Stimulated activated CD4-positive, alpha-beta T cell treated with anti-CD3 and anti-CD28 coated beads, Interleukin-4, amount 100 ng/mL, for 1 hour (primary cell): ENCODE measurements around the gene PLCB1.

Experiments
- DNase-seq: peaks from one replicate; pipeline ENCODE4 v3.0.0-alpha.2; 2020

PLCB1 gene

DNA sequence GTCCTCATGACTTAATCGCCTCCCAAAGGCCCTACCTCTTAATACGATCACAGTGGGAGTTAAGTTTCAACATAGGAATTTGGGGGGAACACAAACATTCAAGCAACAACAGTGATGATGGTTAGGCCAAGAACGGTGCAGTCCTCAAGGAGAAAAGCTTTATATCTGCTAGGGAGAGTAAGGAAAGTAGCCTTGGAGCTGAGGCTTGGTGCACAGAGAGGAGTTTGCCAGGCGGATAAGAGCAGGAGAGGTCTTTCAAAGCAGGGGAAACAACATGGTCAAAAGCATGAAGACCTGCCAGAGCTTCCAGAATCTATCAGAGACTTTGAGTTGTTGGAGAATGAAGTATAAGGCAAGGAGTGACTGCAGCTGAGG, 119.1 kb downstream of the PLCB1 start:
- DNase-seq = no peak

DNA sequence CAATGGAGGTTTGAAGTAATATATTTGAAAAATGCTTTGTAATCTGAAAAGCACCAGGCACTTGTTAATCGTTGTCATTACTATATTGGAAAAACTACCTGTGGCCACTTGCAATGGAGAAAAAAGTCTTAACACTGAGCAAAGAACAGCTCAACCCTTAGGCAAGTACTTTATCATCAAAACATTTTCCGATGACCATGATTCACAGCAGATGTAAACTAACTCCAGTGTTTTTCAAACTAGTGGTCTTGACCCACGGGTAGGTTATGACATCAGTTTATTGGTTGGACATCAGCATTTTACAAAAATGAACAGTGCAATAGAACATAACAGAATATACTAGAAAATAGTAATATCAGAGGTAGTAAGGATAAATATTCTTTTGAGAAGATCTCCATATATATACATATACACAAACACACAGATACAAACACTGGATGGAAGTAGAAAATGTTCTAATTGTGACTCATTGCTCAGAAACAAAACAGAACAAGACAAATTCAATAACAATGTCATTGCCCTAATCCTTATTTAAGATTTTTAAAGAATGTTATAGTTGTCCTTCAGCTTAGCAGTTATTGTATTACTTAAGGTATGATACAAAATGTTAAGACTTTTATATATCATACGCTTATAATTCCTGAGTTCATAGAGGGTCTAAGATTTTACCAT, 123.0 kb downstream of the PLCB1 start:
- no peak for DNase-seq

- DNase-seq = no peak
Measured at GRCh38 chr20:8255945-8256632, 124.0 kb downstream of the PLCB1 start.

- no peak for DNase-seq
Measured at GRCh38 chr20:8260837-8261251, 128.8 kb downstream of the PLCB1 start.

- DNase-seq = no peak
Measured at GRCh38 chr20:8262721-8263120, 130.7 kb downstream of the PLCB1 start.

GRCh38 chr20:8265588-8265987, 133.5 kb downstream of the PLCB1 start:
- no peak for DNase-seq

DNA sequence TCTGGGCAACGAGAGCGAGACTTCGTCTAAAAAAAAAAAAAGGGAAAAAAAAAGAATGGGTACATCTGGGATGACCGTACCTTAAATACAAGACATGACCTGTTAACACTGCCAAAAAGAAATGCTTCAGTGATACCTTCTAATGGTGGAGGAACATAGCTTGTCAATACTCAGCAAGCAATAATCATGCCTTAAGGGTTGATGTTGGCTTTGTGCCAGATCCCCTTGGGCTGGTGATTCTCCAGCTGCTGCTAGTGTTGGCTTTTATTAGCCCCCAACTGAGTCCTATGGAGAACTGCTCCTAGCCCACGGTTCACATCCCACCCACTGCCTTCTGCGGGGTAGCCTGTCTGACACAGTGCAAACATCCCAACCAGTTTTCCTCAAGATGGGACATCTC, 134.9 kb downstream of the PLCB1 start:
- DNase-seq = no peak

DNA sequence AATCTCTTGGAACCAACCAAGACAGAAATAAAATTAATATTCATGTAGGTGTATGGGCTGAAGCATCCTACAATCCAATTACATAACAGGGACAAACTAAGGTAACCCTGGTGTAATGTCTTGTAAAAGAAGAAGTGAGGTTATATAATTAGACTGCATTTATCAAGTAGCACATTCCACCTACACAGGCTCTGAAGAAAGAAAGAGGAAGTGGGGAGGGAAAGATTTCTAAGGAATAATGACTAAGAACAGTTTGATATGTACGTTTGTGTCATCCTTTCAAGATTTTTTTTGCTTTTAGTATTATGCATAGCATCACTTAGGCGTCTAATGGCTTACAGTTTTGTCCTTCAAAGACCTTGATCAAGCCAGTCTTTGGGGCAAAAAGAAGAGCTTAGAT, 139.7 kb downstream of the PLCB1 start:
- DNase-seq = no peak

DNA sequence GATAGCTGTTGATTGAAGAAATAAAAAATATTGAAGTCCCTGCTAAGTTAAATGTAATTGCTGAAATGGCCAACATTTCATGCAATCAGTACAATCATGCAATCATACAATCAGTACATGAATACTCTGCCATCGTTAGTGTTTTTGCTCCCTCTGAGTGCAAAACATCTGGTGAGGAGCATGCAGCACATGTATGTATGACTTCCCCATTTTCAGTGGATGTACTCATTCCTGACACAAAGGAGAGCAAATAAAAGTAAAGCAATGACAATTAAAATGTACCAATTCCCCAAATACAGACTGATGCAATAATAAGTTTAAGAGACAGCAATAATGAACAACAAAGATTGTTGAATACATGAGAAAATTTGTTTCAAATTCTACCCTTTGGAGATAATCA, 140.7 kb downstream of the PLCB1 start:
- DNase-seq = no peak

DNA sequence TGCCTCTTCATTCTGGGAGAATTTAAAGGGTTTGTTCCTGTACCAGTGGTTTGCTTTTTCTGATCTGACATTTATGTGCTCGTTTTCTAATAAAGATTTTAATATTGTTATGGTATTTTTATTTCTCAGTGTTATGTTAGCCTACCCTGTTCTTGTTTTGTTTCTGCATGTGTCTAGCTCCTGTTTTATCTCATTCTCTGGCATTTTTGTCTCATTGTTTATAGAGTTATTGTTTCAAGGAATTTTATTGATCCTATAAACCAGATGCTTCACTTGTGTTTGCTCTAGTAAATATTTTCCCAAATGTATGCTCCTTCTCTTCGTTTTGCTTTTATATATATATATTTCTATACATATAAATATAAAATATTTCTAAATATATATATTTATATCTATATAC, 152.8 kb downstream of the PLCB1 start:
- no peak for DNase-seq

DNA sequence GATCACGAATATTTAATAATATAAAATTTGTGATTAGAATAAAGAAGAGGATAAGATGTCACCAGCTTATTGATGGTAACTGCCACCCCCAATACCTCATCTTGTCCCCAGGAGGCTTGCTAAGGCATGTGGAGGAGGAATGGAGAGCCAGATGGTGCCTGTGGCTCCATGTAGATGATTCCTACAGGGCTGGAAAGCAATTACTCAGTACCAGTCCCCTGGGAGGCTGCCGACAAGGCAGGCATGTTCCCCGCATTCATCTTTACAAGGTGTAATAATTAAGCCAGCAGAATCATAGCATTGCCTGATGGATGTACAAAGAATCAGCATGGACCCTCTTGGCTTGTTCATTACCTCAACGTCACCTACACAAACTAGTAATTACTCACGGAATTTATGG, 155.3 kb downstream of the PLCB1 start:
- DNase-seq = no peak

DNA sequence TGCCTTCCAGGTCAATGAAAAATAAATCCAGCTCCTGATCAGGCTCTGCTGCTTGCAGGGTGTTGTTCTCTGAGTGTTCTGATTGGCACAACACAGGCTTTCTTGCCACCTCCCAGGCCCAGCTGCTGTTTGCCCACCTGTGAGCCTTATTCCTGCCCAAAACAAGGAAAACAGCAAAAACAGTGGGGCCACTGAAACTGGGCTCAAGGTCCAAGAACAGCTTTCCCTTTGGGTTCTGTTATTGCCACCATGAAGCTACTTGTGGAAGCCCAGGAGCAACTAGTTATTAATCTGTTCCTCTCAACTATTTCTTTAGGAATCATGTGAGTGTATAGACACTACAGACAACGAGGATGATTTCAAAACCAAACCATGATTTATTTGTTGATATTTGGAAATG, 159.1 kb downstream of the PLCB1 start:
- DNase-seq = no peak

DNA sequence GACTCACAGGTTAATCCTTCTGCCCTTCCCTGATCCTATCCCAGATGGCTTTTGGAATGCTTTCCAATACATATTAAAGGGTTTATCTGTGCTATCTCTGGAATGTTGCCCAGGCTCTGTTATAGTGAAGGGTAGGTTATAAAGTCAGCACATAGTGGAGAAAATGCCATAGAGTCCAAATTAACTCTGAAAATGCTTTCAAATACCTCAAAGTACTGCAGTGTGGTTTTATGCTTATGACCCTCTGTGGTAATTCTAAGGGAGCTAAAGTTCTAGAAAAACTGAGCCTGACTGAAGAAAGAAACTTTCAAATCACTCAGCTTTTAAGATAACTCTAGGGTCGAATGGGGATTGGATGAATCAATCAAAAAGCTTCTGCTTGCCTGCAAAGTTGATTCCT, 159.8 kb downstream of the PLCB1 start:
- no peak for DNase-seq

DNA sequence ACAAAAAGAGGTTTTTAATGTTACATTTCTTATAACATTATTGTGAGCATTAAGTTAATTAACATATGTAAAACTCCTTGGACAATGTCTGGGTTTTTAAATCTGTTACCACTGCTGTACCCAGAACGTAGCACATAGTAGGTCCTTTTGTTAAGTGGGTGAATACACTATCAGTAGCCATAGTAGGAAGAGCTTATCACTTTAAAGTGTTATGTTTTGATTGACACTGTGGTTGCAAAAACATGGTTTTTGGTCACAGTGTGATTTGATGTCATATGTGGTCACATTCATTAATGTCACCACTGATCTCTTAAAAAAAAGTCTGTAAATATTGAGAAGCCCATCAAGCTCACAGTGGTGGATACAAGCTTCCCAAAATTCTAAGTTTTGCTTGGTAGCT, 160.7 kb downstream of the PLCB1 start:
- no peak for DNase-seq

DNA sequence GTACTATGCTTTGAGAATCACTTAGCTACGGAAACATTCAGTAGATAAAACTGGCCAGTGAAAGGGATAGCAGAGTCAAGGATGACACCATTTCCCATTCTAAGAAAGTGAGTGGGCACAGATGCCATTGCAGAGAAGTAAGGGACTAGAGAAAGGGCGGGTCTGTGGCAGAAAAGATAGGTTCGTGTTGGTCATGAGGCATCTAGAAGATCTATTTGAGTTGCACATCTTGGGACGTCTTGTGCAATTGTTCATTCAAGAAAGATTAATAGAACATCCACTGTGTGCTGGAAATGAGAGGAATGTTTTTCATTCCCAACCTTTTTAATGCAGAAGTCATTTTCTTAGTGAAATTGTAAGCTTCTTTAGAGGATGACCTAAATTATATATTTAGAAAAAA, 161.7 kb downstream of the PLCB1 start:
- no peak for DNase-seq

DNA sequence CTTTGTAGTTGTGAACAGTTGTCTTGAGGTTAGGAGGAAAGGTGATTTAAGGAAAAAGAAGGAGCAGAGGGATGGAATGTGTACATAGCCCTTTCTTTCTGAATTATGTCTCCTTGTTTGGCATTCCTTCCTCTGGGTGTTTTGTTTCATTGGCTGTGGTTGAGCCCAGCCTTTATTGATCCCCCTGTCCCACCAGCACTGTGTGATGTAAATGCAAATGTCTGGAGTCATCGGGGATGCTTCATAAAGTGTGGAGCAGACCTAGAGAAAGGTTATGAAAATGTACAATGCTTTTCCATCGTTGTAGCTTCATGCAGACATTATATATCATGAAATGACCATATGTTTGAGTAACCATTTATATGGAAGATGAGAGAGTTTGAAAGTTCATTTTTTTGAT, 164.5 kb downstream of the PLCB1 start:
- DNase-seq = no peak

DNA sequence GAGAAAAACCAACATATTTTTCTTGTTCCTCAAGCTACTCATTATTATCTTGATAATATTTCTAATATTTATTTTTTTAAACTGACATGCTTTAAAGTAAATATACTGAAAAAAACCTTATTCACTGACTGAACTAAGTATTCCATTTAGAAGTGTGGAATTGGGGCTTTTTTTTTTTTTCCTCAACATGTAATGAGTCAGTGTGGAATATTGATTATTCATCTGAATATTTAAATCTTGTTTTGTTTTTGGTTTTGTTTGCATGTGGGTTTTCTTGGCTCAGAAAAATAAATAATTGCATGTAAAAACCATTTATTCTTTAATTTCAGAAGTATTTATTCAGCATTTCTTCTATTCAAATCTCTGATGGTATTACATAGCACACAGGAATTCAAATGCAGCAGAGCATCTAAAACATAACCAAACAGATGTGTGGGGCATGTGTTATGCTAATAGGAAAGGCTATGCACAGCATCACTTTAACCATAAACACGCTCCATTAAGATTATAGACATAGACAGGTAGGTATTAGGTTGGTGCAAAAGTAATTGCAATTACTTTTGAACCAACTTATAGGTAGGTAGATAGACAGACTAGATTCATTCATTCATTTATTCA, 166.5 kb downstream of the PLCB1 start:
- DNase-seq = no peak

GRCh38 chr20:8299921-8300320, 167.9 kb downstream of the PLCB1 start:
- DNase-seq = no peak

GRCh38 chr20:8301655-8302054, 169.6 kb downstream of the PLCB1 start:
- no peak for DNase-seq

- DNase-seq = no peak
Measured at GRCh38 chr20:8303651-8304050, 171.6 kb downstream of the PLCB1 start.

- DNase-seq = no peak
Measured at GRCh38 chr20:8304124-8304816, 172.2 kb downstream of the PLCB1 start.

GRCh38 chr20:8305449-8305978, 173.4 kb downstream of the PLCB1 start:
- peak; percentile 49 for DNase-seq

DNA sequence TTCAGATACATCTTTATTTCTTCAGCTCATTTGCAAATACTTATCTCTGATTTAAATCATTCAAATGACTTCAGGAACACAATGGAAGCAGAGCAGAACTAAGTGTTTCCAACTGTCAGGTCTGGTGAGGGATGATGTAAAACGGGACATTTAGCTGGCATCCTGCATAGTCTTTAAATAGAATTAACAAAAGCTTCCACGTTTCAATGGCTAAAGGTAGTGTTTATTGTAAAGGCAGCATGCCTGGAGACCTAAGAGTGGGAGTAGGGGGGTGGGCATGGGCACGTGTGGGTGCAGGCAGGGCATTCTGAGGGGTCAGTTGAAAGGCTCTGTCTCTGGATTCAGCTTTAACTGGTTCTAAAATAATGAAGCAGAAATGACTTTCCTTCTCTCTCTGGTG, 174.9 kb downstream of the PLCB1 start:
- no peak for DNase-seq

DNA sequence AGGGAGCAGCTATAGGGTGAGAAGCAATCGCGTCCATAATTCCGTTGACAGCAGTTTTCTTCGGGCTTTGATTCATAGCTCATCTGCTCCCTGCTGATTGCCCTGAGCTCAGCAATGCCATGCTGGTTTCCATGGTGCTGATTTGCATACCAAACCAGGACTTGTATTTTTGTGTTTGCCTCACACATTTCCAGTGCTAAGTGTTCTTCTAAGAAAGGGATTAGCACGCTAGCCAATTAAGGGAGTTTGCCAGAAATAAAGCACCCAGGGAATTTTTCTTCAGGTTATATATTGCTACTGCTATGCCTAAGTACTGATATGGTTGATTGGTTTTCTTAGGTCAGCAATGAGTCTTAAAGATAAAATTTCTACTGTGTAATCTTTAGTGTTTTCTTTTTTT, 177.6 kb downstream of the PLCB1 start:
- no peak for DNase-seq
